ENCODE data around the gene KCNC1. TPM values are rescaled to one million over a fixed set of nuclear protein-coding genes. Genes with fewer than 3 reads are reported as not detected.

Gene KCNC1
- polyA plus RNA-seq, 1 of the 3 experiments (the other 2 are of a cell fraction): 0.18 TPM

GRCh38 chr11:17752144-17752543, 17.6 kb downstream of the KCNC1 start:
- 0 out of 2 replicates have a peak, but pooled peaks cover 4% of the 10 kb centered on the region for H3K27me3 ChIP-seq (ENCODE audit: insufficient read depth)
- no peaks in the 10 kb centered on the region; a peak in 1 of 4 replicates for H3K4me1 ChIP-seq (ENCODE audit: control insufficient read depth in 1 of 2, insufficient read depth in 2 of 2, low read depth in 1 of 2, low read length in 1 of 2)
- H4K20me1 ChIP-seq (ENCODE audit: insufficient read depth): no peaks in the 10 kb centered on the region
- H3K27ac ChIP-seq (ENCODE audit: low read depth in 2 of 2, low read length in 1 of 2): no peak overlapping the region
- H3K79me2 ChIP-seq (ENCODE audit: insufficient read depth): no peaks in the 10 kb centered on the region
- H3K9ac ChIP-seq: no peak overlapping the region
- no peak overlapping the region for H3K4me3 ChIP-seq (ENCODE audit: low read depth in 2 of 2, low read length in 1 of 2)
- H3K9me3 ChIP-seq: no peaks in the 10 kb centered on the region
- no peak overlapping the region for H3K4me2 ChIP-seq
- H3F3A ChIP-seq (replicated peaks; ENCODE audit: insufficient read depth): no peaks in the 10 kb centered on the region
- TF ChIP-seq FOXJ3 (CRISPR knock-in tag; IDR thresholded peaks at IDR 0.05) (no peak), RFX5 (IDR thresholded peaks at IDR 0.05; ENCODE audit: low read length) (no peak), IRF3 (IDR thresholded peaks at IDR 0.05; ENCODE audit: low read depth, low read length) (no peak), FOSL2 (IDR thresholded peaks at IDR 0.05; ENCODE audit: borderline replicate concordance, low read depth) (no peak), CTCF (IDR thresholded peaks at IDR 0.05) (no peak), EZH2phosphoT487 (IDR thresholded peaks at IDR 0.05; ENCODE audit: borderline replicate concordance, low read depth) (no peak), SMC3 (IDR thresholded peaks at IDR 0.05; ENCODE audit: low read depth, low read length) (no peak), TAF1 (IDR thresholded peaks at IDR 0.05; ENCODE audit: borderline replicate concordance, low read depth, low read length) (no peak), RAD21 (IDR thresholded peaks at IDR 0.05; ENCODE audit: low read length) (no peak), MAX (IDR thresholded peaks at IDR 0.05; ENCODE audit: low read depth) (no peak), MEF2A (IDR thresholded peaks at IDR 0.05; ENCODE audit: borderline replicate concordance, low read depth) (no peak), NFIC (IDR thresholded peaks at IDR 0.05; ENCODE audit: borderline replicate concordance) (no peak), POLR2AphosphoS5 (IDR thresholded peaks at IDR 0.05; ENCODE audit: low read depth, low read length) (no peak), RXRA (IDR thresholded peaks at IDR 0.05; ENCODE audit: borderline replicate concordance, low read depth) (no peak), ZBTB33 (IDR thresholded peaks at IDR 0.05; ENCODE audit: borderline replicate concordance, low read depth) (no peak), USF1 (IDR thresholded peaks at IDR 0.05; ENCODE audit: borderline replicate concordance, low read depth) (no peak), ELF1 (IDR thresholded peaks at IDR 0.05) (no peak), REST (IDR thresholded peaks at IDR 0.05; ENCODE audit: low read depth, low read length) (no peak), USF2 (IDR thresholded peaks at IDR 0.05; ENCODE audit: borderline replicate concordance, low read depth, low read length) (no peak), JUND (IDR thresholded peaks at IDR 0.05) (no peak)
- POLR2A ChIA-PET: no interaction called here
- no peak for DNase-seq
- H3K36me3 ChIP-seq (replicated peaks in 1 of 2; ENCODE audit: control insufficient read depth in 1 of 2, insufficient read depth in 2 of 2, low read length in 1 of 2): no peaks in the 10 kb centered on the region
- CTCF ChIA-PET: interaction anchor here (0.6 to 3.0 kb wide), 7 partner anchors 9 to 227 kb away, joined by 3 to 17 read pairs (median 4); partner anchors contain the start of gene KCNC1
- WGBS (ENCODE audit: low lambda C conversion rate): 45% methylated on average over 7 of the region's 7 CpGs
- no peaks in the 10 kb centered on the region for H3K9me2 ChIP-seq
- no peak overlapping the region for H2AFZ ChIP-seq (ENCODE audit: low read depth)

Measured in SK-N-SH (cell line).